ENCODE results near the gene CLEC2A.

Gene CLEC2A

GRCh38 chr12:9910716-9911421 is 21.3 kb downstream of the CLEC2A start:
- no peak overlapping the region for H2BK120ac ChIP-seq (ENCODE audit: low read depth, low read length)
- H2BK12ac ChIP-seq (ENCODE audit: low read length), result no peak overlapping the region
- H3K14ac ChIP-seq (ENCODE audit: low read length), result no peak overlapping the region
- H3K23ac ChIP-seq (ENCODE audit: low read depth, low read length, poor library complexity), result no peak overlapping the region
- no peak overlapping the region for H4K8ac ChIP-seq (ENCODE audit: low read depth, low read length)
- H3K36me3 ChIP-seq (replicated peaks in 1 of 2; ENCODE audit: control insufficient read depth in 2 of 2, insufficient read depth in 2 of 2, low read length in 2 of 2), result no peaks in the 10 kb centered on the region
- no CpG with 5 or more reads among the region's 7 CpGs for WGBS, 2 donors (ENCODE audit: extremely low coverage in 2 of 2, insufficient read length in 2 of 2, insufficient replicate concordance in 1 of 2)
- H3K4me1 ChIP-seq (ENCODE audit: control insufficient read depth in 2 of 2, insufficient read depth in 1 of 2, low read depth in 1 of 2, low read length in 2 of 2), result no peaks in the 10 kb centered on the region
- no peaks in the 10 kb centered on the region for H3K27me3 ChIP-seq (ENCODE audit: control insufficient read depth in 3 of 3, insufficient read depth in 3 of 3, low read depth in 1 of 3, low read length in 3 of 3)
- H3K9ac ChIP-seq (ENCODE audit: low read depth, low read length, poor library complexity), result no peak overlapping the region
- no peak overlapping the region for H3K4me2 ChIP-seq (ENCODE audit: insufficient read depth, low read length, poor library complexity, severe bottlenecking)
- no peak overlapping the region for H4K91ac ChIP-seq (ENCODE audit: low read depth, low read length, poor library complexity)
- H3K18ac ChIP-seq (ENCODE audit: low read length), result no peak overlapping the region
- H3K4ac ChIP-seq (ENCODE audit: low read length), result no peak overlapping the region
- no peak overlapping the region for H2BK15ac ChIP-seq (ENCODE audit: low read length)
- H3K9me3 ChIP-seq (replicated peaks in 1 of 2; ENCODE audit: control insufficient read depth in 2 of 2, insufficient read depth in 1 of 2, low read depth in 1 of 2, low read length in 2 of 2), result peaks cover 9 to 11% of the 10 kb centered on the region in 2 donors
- H3K79me1 ChIP-seq (ENCODE audit: low read depth, low read length), result no peaks in the 10 kb centered on the region
- no peak overlapping the region for H3K4me3 ChIP-seq (ENCODE audit: low read length in 2 of 2)
- no peak overlapping the region for H2AFZ ChIP-seq (ENCODE audit: low read length)
- DNase-seq (ENCODE audit: low spot score), result no peak
- no peak overlapping the region for H3K27ac ChIP-seq (replicated peaks; ENCODE audit: low read length)
- H2AK5ac ChIP-seq (ENCODE audit: low read depth, low read length), result no peak overlapping the region
- H2BK5ac ChIP-seq (ENCODE audit: low read length), result no peak overlapping the region

- no peak overlapping the region for H3K23ac ChIP-seq (ENCODE audit: low read depth, low read length, poor library complexity)
- no peak overlapping the region for H2BK12ac ChIP-seq (ENCODE audit: low read length)
- no peak overlapping the region for H4K8ac ChIP-seq (ENCODE audit: low read depth, low read length)
- H3K4me2 ChIP-seq (ENCODE audit: insufficient read depth, low read length, poor library complexity, severe bottlenecking), result no peak overlapping the region
- H3K4me3 ChIP-seq (ENCODE audit: low read length in 2 of 2), result no peak overlapping the region
- H2BK120ac ChIP-seq (ENCODE audit: low read depth, low read length), result no peak overlapping the region
- no peaks in the 10 kb centered on the region for H3K4me1 ChIP-seq (ENCODE audit: control insufficient read depth in 2 of 2, insufficient read depth in 1 of 2, low read depth in 1 of 2, low read length in 2 of 2)
- no peak overlapping the region for H3K14ac ChIP-seq (ENCODE audit: low read length)
- peaks cover 9 to 11% of the 10 kb centered on the region in 2 donors for H3K9me3 ChIP-seq (replicated peaks in 1 of 2; ENCODE audit: control insufficient read depth in 2 of 2, insufficient read depth in 1 of 2, low read depth in 1 of 2, low read length in 2 of 2)
- no peaks in the 10 kb centered on the region for H3K27me3 ChIP-seq (ENCODE audit: control insufficient read depth in 3 of 3, insufficient read depth in 3 of 3, low read depth in 1 of 3, low read length in 3 of 3)
- no peak overlapping the region for H3K18ac ChIP-seq (ENCODE audit: low read length)
- DNase-seq (ENCODE audit: low spot score), result no peak
- no peak overlapping the region for H2AK5ac ChIP-seq (ENCODE audit: low read depth, low read length)
- no peak overlapping the region for H4K91ac ChIP-seq (ENCODE audit: low read depth, low read length, poor library complexity)
- H3K79me1 ChIP-seq (ENCODE audit: low read depth, low read length), result no peaks in the 10 kb centered on the region
- H3K4ac ChIP-seq (ENCODE audit: low read length), result no peak overlapping the region
- H3K9ac ChIP-seq (ENCODE audit: low read depth, low read length, poor library complexity), result no peak overlapping the region
- H2AFZ ChIP-seq (ENCODE audit: low read length), result no peak overlapping the region
- no peak overlapping the region for H2BK5ac ChIP-seq (ENCODE audit: low read length)
- H3K27ac ChIP-seq (replicated peaks; ENCODE audit: low read length), result no peak overlapping the region
- no peak overlapping the region for H2BK15ac ChIP-seq (ENCODE audit: low read length)
- no peaks in the 10 kb centered on the region for H3K36me3 ChIP-seq (replicated peaks in 1 of 2; ENCODE audit: control insufficient read depth in 2 of 2, insufficient read depth in 2 of 2, low read length in 2 of 2)
Measured at GRCh38 chr12:9909724-9910123, 22.4 kb downstream of the CLEC2A start.

- DNase-seq (ENCODE audit: low spot score), result no peak
- Histone ChIP-seq H2BK15ac (ENCODE audit: low read length) (no peak overlapping the region), H3K9me3 (replicated peaks in 1 of 2; ENCODE audit: control insufficient read depth in 2 of 2, insufficient read depth in 1 of 2, low read depth in 1 of 2, low read length in 2 of 2) (peaks cover 9 to 13% of the 10 kb centered on the region in 2 donors), H4K8ac (ENCODE audit: low read depth, low read length) (no peak overlapping the region), H3K4me1 (ENCODE audit: control insufficient read depth in 2 of 2, insufficient read depth in 1 of 2, low read depth in 1 of 2, low read length in 2 of 2) (no peaks in the 10 kb centered on the region), H3K36me3 (replicated peaks in 1 of 2; ENCODE audit: control insufficient read depth in 2 of 2, insufficient read depth in 2 of 2, low read length in 2 of 2) (no peaks in the 10 kb centered on the region), H3K14ac (ENCODE audit: low read length) (no peak overlapping the region), H3K4me2 (ENCODE audit: insufficient read depth, low read length, poor library complexity, severe bottlenecking) (no peak overlapping the region), H3K79me1 (ENCODE audit: low read depth, low read length) (no peaks in the 10 kb centered on the region), H2BK120ac (ENCODE audit: low read depth, low read length) (no peak overlapping the region), H3K23ac (ENCODE audit: low read depth, low read length, poor library complexity) (no peak overlapping the region), H2BK12ac (ENCODE audit: low read length) (no peak overlapping the region), H3K27ac (replicated peaks; ENCODE audit: low read length) (no peak overlapping the region), H3K18ac (ENCODE audit: low read length) (no peak overlapping the region), H3K9ac (ENCODE audit: low read depth, low read length, poor library complexity) (no peak overlapping the region), H4K91ac (ENCODE audit: low read depth, low read length, poor library complexity) (no peak overlapping the region), H2AK5ac (ENCODE audit: low read depth, low read length) (no peak overlapping the region), H3K4me3 (ENCODE audit: low read length in 2 of 2) (no peak overlapping the region), H2BK5ac (ENCODE audit: low read length) (no peak overlapping the region), H3K4ac (ENCODE audit: low read length) (no peak overlapping the region), H2AFZ (ENCODE audit: low read length) (no peak overlapping the region), H3K27me3 (ENCODE audit: control insufficient read depth in 3 of 3, insufficient read depth in 3 of 3, low read depth in 1 of 3, low read length in 3 of 3) (no peaks in the 10 kb centered on the region)
- no CpG with 5 or more reads among the region's 4 CpGs for WGBS, 2 donors (ENCODE audit: extremely low coverage in 2 of 2, insufficient read length in 2 of 2, insufficient replicate concordance in 1 of 2)
Measured at GRCh38 chr12:9908350-9908749, 23.8 kb downstream of the CLEC2A start.

DNA sequence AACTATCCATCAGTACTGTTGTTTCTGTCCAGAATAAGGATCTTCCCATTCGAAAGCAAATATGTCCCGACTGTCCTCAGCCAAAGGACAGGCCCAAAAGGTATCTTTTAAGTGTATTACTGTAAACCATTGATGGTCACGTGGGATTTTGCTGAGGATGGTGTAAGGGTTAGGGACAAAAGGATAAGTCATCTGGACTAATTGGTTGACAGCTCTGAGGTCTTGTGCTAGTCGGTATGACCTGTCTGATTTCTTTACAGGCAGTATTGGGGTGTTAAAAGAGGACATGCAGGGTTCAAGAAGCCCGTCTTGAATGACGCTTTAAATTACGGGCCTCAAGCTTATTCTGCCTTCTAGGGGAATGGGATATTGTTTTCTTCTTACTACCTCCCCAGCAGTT is 24.4 kb downstream of the CLEC2A start:
- no peak overlapping the region for H3K23ac ChIP-seq (ENCODE audit: low read depth, low read length, poor library complexity)
- no CpG with 5 or more reads among the region's 7 CpGs for WGBS, 2 donors (ENCODE audit: extremely low coverage in 2 of 2, insufficient read length in 2 of 2, insufficient replicate concordance in 1 of 2)

More for the DNA sequence above, 24.4 kb downstream of the CLEC2A start:
- DNase-seq (ENCODE audit: low spot score), result no peak
- no peak overlapping the region for H4K8ac ChIP-seq (ENCODE audit: low read depth, low read length)
- no peaks in the 10 kb centered on the region for H3K79me1 ChIP-seq (ENCODE audit: low read depth, low read length)
- H3K4ac ChIP-seq (ENCODE audit: low read length), result no peak overlapping the region
- H3K14ac ChIP-seq (ENCODE audit: low read length), result no peak overlapping the region
- H2AK5ac ChIP-seq (ENCODE audit: low read depth, low read length), result no peak overlapping the region
- H2BK15ac ChIP-seq (ENCODE audit: low read length), result no peak overlapping the region
- peaks cover 9 to 14% of the 10 kb centered on the region in 2 donors for H3K9me3 ChIP-seq (replicated peaks in 1 of 2; ENCODE audit: control insufficient read depth in 2 of 2, insufficient read depth in 1 of 2, low read depth in 1 of 2, low read length in 2 of 2)
- H3K36me3 ChIP-seq (replicated peaks in 1 of 2; ENCODE audit: control insufficient read depth in 2 of 2, insufficient read depth in 2 of 2, low read length in 2 of 2), result no peaks in the 10 kb centered on the region
- no peak overlapping the region for H3K18ac ChIP-seq (ENCODE audit: low read length)
- H3K4me3 ChIP-seq (ENCODE audit: low read length in 2 of 2), result no peak overlapping the region
- H3K27me3 ChIP-seq (ENCODE audit: control insufficient read depth in 3 of 3, insufficient read depth in 3 of 3, low read depth in 1 of 3, low read length in 3 of 3), result no peaks in the 10 kb centered on the region
- H2BK12ac ChIP-seq (ENCODE audit: low read length), result no peak overlapping the region
- no peak overlapping the region for H2AFZ ChIP-seq (ENCODE audit: low read length)
- no peak overlapping the region for H4K91ac ChIP-seq (ENCODE audit: low read depth, low read length, poor library complexity)
- no peak overlapping the region for H2BK5ac ChIP-seq (ENCODE audit: low read length)
- H3K4me1 ChIP-seq (ENCODE audit: control insufficient read depth in 2 of 2, insufficient read depth in 1 of 2, low read depth in 1 of 2, low read length in 2 of 2), result no peaks in the 10 kb centered on the region
- no peak overlapping the region for H3K9ac ChIP-seq (ENCODE audit: low read depth, low read length, poor library complexity)
- H3K27ac ChIP-seq (replicated peaks; ENCODE audit: low read length), result no peak overlapping the region
- no peak overlapping the region for H2BK120ac ChIP-seq (ENCODE audit: low read depth, low read length)
- H3K4me2 ChIP-seq (ENCODE audit: insufficient read depth, low read length, poor library complexity, severe bottlenecking), result no peak overlapping the region

All from neuronal stem cell (in vitro differentiated cells).